HG02571 (cell line): ENCODE measurements around the gene MKNK1.
A peak's percentile ranks its signal among the peaks of the same experiment; 100 is the strongest.

Source experiments
- ATAC-seq: cut with Tn5 transposase; IDR thresholded peaks from one replicate; pipeline ENCODE4 v1.9.1; 2021; ENCODE audit warnings: mild to moderate bottlenecking, moderate library complexity; ENCODE audit not compliant: unreplicated experiment

MKNK1 gene

GRCh38 chr1:46619656-46620258, 15.7 kb upstream of the MKNK1 start:
- no peak for ATAC-seq

- no peak for ATAC-seq
Measured at GRCh38 chr1:46618754-46619415, 14.8 kb upstream of the MKNK1 start.

GRCh38 chr1:46617833-46618232, 13.8 kb upstream of the MKNK1 start:
- no peak for ATAC-seq

- no peak for ATAC-seq
Measured at GRCh38 chr1:46617108-46617800, 13.2 kb upstream of the MKNK1 start.

- ATAC-seq = peak; percentile 70
Measured at GRCh38 chr1:46616277-46617107, 12.4 kb upstream of the MKNK1 start, which contains the start of gene MOB3C. Gene MOB3C, minus strand, starts transcription at chr1:46616811. Its CDS starts 3,490 bp downstream, at chr1:46613321.

- ATAC-seq = no peak
Measured at GRCh38 chr1:46615735-46616134, 11.7 kb upstream of the MKNK1 start.

- no peak for ATAC-seq
Measured at GRCh38 chr1:46615088-46615487, 11.0 kb upstream of the MKNK1 start.

GRCh38 chr1:46614604-46614984, 10.5 kb upstream of the MKNK1 start:
- ATAC-seq = no peak

GRCh38 chr1:46613661-46614603, 9.9 kb upstream of the MKNK1 start:
- no peak for ATAC-seq

GRCh38 chr1:46612937-46613660, 9.0 kb upstream of the MKNK1 start:
- no peak for ATAC-seq

GRCh38 chr1:46611691-46612221, 7.7 kb upstream of the MKNK1 start:
- no peak for ATAC-seq

GRCh38 chr1:46607345-46608130, 3.5 kb upstream of the MKNK1 start:
- no peak for ATAC-seq

- no peak for ATAC-seq
Measured at GRCh38 chr1:46606255-46606965, 2.3 kb upstream of the MKNK1 start.

GRCh38 chr1:46605232-46605631, 1.2 kb upstream of the MKNK1 start:
- ATAC-seq = no peak

- no peak for ATAC-seq
Measured at GRCh38 chr1:46603481-46603857, 599 bp downstream of the MKNK1 start.

- ATAC-seq = no peak
Measured at GRCh38 chr1:46601257-46602007, 2.6 kb downstream of the MKNK1 start.
